HepG2 (cell line): ENCODE results near the gene IFIT3.

Experiments
- U2AF2 ChIP-seq: fragments of 200-400 bp; formaldehyde crosslinking; IDR thresholded peaks from 2 replicates; pipeline ENCODE4 v1.6.1; 2017; ENCODE audit warnings: low read depth, mild to moderate bottlenecking, low read length
- ZNF589 ChIP-seq: sonication (generic); formaldehyde crosslinking; conservative IDR thresholded peaks from 2 replicates; pipeline ENCODE4 v1.8.0; 2022; ENCODE audit warnings: mild to moderate bottlenecking, moderate library complexity, missing genetic modification reagents

GRCh38 chr10:89341649-89342048 lies 13.9 kb downstream of the IFIT3 start:
- TF ChIP-seq U2AF2 (no peak), ZNF589 (CRISPR knock-in tag) (no peak)
